Mesenchymal stem cell (in vitro differentiated cells and primary cell): ENCODE results near the gene RDM1.

Experiments
- DNase-seq: peaks from one replicate; pipeline ENCODE4 v3.0.0-alpha.2; 2013
- H2AFZ ChIP-seq: one replicate; pipeline ENCODE4 v1.6.1; 2013; ENCODE audit warnings: low read depth, mild to moderate bottlenecking, control low read depth, inconsistent platforms, low read length, moderate library complexity
- H2AK5ac ChIP-seq: 2 replicates; pipeline ENCODE4 v1.6.1; 2013; ENCODE audit warnings: low read length, moderate library complexity, mild to moderate bottlenecking, inconsistent platforms; ENCODE audit not compliant: severe bottlenecking
- H2BK120ac ChIP-seq: one replicate; pipeline ENCODE4 v1.6.1; 2013; ENCODE audit warnings: low read depth, mild to moderate bottlenecking, inconsistent platforms, low read length, moderate library complexity
- H2BK12ac ChIP-seq, 2 experiments: one replicate each; pipeline ENCODE4 v1.6.1; 2013; ENCODE audit warnings: inconsistent platforms in 2 of 2, low read length in 2 of 2, mild to moderate bottlenecking in 2 of 2, moderate library complexity in 2 of 2, control low read depth in 1 of 2
- H2BK15ac ChIP-seq: one replicate; pipeline ENCODE4 v1.6.1; 2013; ENCODE audit warnings: mild to moderate bottlenecking, low read depth, inconsistent platforms; ENCODE audit not compliant: poor library complexity, severe bottlenecking
- H2BK5ac ChIP-seq: 2 replicates; pipeline ENCODE4 v1.6.1; 2013; ENCODE audit warnings: low read depth, mild to moderate bottlenecking, low read length, control low read depth, inconsistent platforms; ENCODE audit not compliant: poor library complexity, severe bottlenecking
- H3K14ac ChIP-seq, 2 experiments: one replicate each; pipeline ENCODE4 v1.6.1; 2013; ENCODE audit warnings: inconsistent platforms in 2 of 2, low read length in 2 of 2, control low read depth in 1 of 2, mild to moderate bottlenecking in 1 of 2, moderate library complexity in 1 of 2
- H3K18ac ChIP-seq, 2 experiments: one replicate each; pipeline ENCODE4 v1.6.1; 2013; ENCODE audit warnings: inconsistent platforms in 2 of 2, low read length in 2 of 2, control low read depth in 1 of 2, low read depth in 1 of 2, mild to moderate bottlenecking in 1 of 2
- H3K23ac ChIP-seq, 2 experiments: one replicate each; pipeline ENCODE4 v1.6.1; 2013; ENCODE audit warnings: inconsistent platforms in 2 of 2, low read length in 2 of 2, mild to moderate bottlenecking in 2 of 2, moderate library complexity in 2 of 2, control low read depth in 1 of 2
- H3K27ac ChIP-seq: 2 replicates; pipeline ENCODE4 v1.5.1; 2013; ENCODE audit warnings: mild to moderate bottlenecking, moderate library complexity, low read length, control low read depth, inconsistent platforms; ENCODE audit not compliant: poor library complexity, severe bottlenecking
- H3K27me3 ChIP-seq, 2 experiments: 2 replicates each; pipeline versions ENCODE4 v1.6.1 to v1.7.0; 2013; ENCODE audit warnings: low read length in 2 of 2, mild to moderate bottlenecking in 2 of 2, moderate library complexity in 2 of 2, control low read depth in 1 of 2, inconsistent platforms in 1 of 2; ENCODE audit not compliant: control insufficient read depth in 1 of 2, insufficient read depth in 1 of 2
- H3K36me3 ChIP-seq, 2 experiments: 2 replicates each; pipeline versions ENCODE4 v1.6.1 to v1.7.0; 2013; ENCODE audit warnings: low read length in 2 of 2, control low read depth in 1 of 2, inconsistent platforms in 1 of 2, low read depth in 1 of 2, mild to moderate bottlenecking in 1 of 2; ENCODE audit not compliant: insufficient read depth in 2 of 2, control insufficient read depth in 1 of 2
- H3K4ac ChIP-seq, 2 experiments: one replicate each; pipeline ENCODE4 v1.6.1; 2013; ENCODE audit warnings: inconsistent platforms in 2 of 2, low read length in 2 of 2, mild to moderate bottlenecking in 2 of 2, moderate library complexity in 2 of 2, control low read depth in 1 of 2, low read depth in 1 of 2
- H3K4me1 ChIP-seq: 2 replicates; pipeline ENCODE4 v1.6.1; 2013; ENCODE audit warnings: low read depth, low read length, control low read depth; ENCODE audit not compliant: control insufficient read depth, insufficient read depth
- H3K4me2 ChIP-seq: 2 replicates; pipeline ENCODE4 v1.6.1; 2013; ENCODE audit warnings: low read length, mild to moderate bottlenecking, inconsistent platforms; ENCODE audit not compliant: poor library complexity, severe bottlenecking
- H3K4me3 ChIP-seq, 2 experiments: 2 replicates each; pipeline versions ENCODE4 v1.5.1 to v1.7.0; 2013; ENCODE audit warnings: low read length in 2 of 2, mild to moderate bottlenecking in 2 of 2, control low read depth in 1 of 2, low read depth in 1 of 2; ENCODE audit not compliant: insufficient read depth in 1 of 2
- H3K79me1 ChIP-seq: replicated peaks from 2 replicates; pipeline ENCODE4 v1.6.1; 2013; ENCODE audit warnings: mild to moderate bottlenecking, control low read depth, low read length, inconsistent platforms; ENCODE audit not compliant: poor library complexity, severe bottlenecking
- H3K9ac ChIP-seq: 2 replicates; pipeline ENCODE4 v1.7.0; 2013; ENCODE audit warnings: mild to moderate bottlenecking, low read length, moderate library complexity
- H3K9me3 ChIP-seq: 2 replicates; pipeline ENCODE4 v1.7.0; 2013; ENCODE audit warnings: mild to moderate bottlenecking, low read length; ENCODE audit not compliant: control insufficient read depth
- H4K8ac ChIP-seq: one replicate; pipeline ENCODE4 v1.6.1; 2013; ENCODE audit warnings: inconsistent platforms, mild to moderate bottlenecking, low read length, moderate library complexity
- H4K91ac ChIP-seq: one replicate; pipeline ENCODE4 v1.6.1; 2013; ENCODE audit warnings: mild to moderate bottlenecking, low read length, inconsistent platforms
- WGBS: methylation state at CpG from one replicate; pipeline ENCODE4 v1.1.7; 2013; ENCODE audit warnings: mixed read lengths; 5-methylcytosine and 5-hydroxymethylcytosine counted together

RDM1 gene

GRCh38 chr17:35927714-35928113, 2.9 kb downstream of the RDM1 start:
- Histone ChIP-seq H3K79me1 (no peaks in the 10 kb centered on the region), H3K14ac (no peak overlapping the region), H3K9me3 (no peaks in the 10 kb centered on the region), H3K9ac (no peak overlapping the region), H2BK5ac (no peak overlapping the region), H3K27me3 (no peaks in the 10 kb centered on the region), H4K8ac (no peak overlapping the region), H2BK15ac (no peak overlapping the region), H2AFZ (no peak overlapping the region), H3K4me2 (no peak overlapping the region), H3K27ac (no peak overlapping the region), H2BK12ac (no peak overlapping the region), H3K4me3 (no peak overlapping the region), H3K4me1 (peaks cover 4% of the 10 kb centered on the region), H3K23ac (no peak overlapping the region), H4K91ac (no peak overlapping the region), H2BK120ac (no peak overlapping the region), H2AK5ac (no peak overlapping the region), H3K36me3 (no peaks in the 10 kb centered on the region), H3K18ac (no peak overlapping the region), H3K4ac (no peak overlapping the region)
- DNase-seq: no peak

- H3K9me3 ChIP-seq: no peaks in the 10 kb centered on the region
- no peak overlapping the region for H3K14ac ChIP-seq
- no peak overlapping the region for H3K9ac ChIP-seq
- no peak overlapping the region for H4K8ac ChIP-seq
- no peaks in the 10 kb centered on the region for H3K4me1 ChIP-seq
- no peak overlapping the region for H3K18ac ChIP-seq
- no peak for DNase-seq
- H2BK15ac ChIP-seq: no peak overlapping the region
- no peak overlapping the region for H3K4me2 ChIP-seq
- no peak overlapping the region for H3K4ac ChIP-seq
- 91% methylated on average over 6 of the region's 6 CpGs for WGBS
- no peaks in the 10 kb centered on the region for H3K27me3 ChIP-seq
- no peak overlapping the region for H2BK5ac ChIP-seq
- no peak overlapping the region for H2BK12ac ChIP-seq
- H3K4me3 ChIP-seq: no peak overlapping the region
- H3K36me3 ChIP-seq: no peaks in the 10 kb centered on the region
- H2AFZ ChIP-seq: no peak overlapping the region
- H2BK120ac ChIP-seq: no peak overlapping the region
- no peak overlapping the region for H3K23ac ChIP-seq
- H4K91ac ChIP-seq: no peak overlapping the region
- H2AK5ac ChIP-seq: no peak overlapping the region
- no peaks in the 10 kb centered on the region for H3K79me1 ChIP-seq
- H3K27ac ChIP-seq: no peak overlapping the region
Measured at GRCh38 chr17:35923609-35924114, 6.9 kb downstream of the RDM1 start.

- H2AFZ ChIP-seq: no peak overlapping the region
- no peak overlapping the region for H4K91ac ChIP-seq
- no peak overlapping the region for H4K8ac ChIP-seq
- H3K27ac ChIP-seq: no peak overlapping the region
- no peak overlapping the region for H3K18ac ChIP-seq
- 100% methylated on average over 1 of the region's 1 CpG for WGBS
- no peak for DNase-seq
- H3K14ac ChIP-seq: no peak overlapping the region
- no peak overlapping the region for H2BK5ac ChIP-seq
- H3K4me1 ChIP-seq: no peaks in the 10 kb centered on the region
- no peak overlapping the region for H3K4me2 ChIP-seq
- no peak overlapping the region for H3K23ac ChIP-seq
- H3K4ac ChIP-seq: no peak overlapping the region
- H3K27me3 ChIP-seq: no peaks in the 10 kb centered on the region
- no peaks in the 10 kb centered on the region for H3K36me3 ChIP-seq
- no peaks in the 10 kb centered on the region for H3K9me3 ChIP-seq
- no peak overlapping the region for H3K4me3 ChIP-seq
- no peak overlapping the region for H3K9ac ChIP-seq
- H3K79me1 ChIP-seq: no peaks in the 10 kb centered on the region
- no peak overlapping the region for H2BK12ac ChIP-seq
- H2AK5ac ChIP-seq: no peak overlapping the region
- no peak overlapping the region for H2BK120ac ChIP-seq
- no peak overlapping the region for H2BK15ac ChIP-seq
Measured at GRCh38 chr17:35920229-35920628, 10.3 kb downstream of the RDM1 start.

- Histone ChIP-seq H2BK120ac (no peak overlapping the region), H2BK5ac (no peak overlapping the region), H3K18ac (no peak overlapping the region), H3K27me3 (peaks cover 0 to 5% of the 10 kb centered on the region in 2 experiments), H3K4me1 (no peaks in the 10 kb centered on the region), H3K23ac (no peak overlapping the region), H2BK15ac (no peak overlapping the region), H3K4me2 (no peak overlapping the region), H3K9ac (no peak overlapping the region), H3K36me3 (no peaks in the 10 kb centered on the region), H4K91ac (no peak overlapping the region), H4K8ac (no peak overlapping the region), H3K4me3 (no peak overlapping the region), H3K27ac (no peak overlapping the region), H3K4ac (no peak overlapping the region), H2AFZ (no peak overlapping the region), H3K9me3 (no peaks in the 10 kb centered on the region), H3K79me1 (no peaks in the 10 kb centered on the region), H2BK12ac (no peak overlapping the region), H3K14ac (no peak overlapping the region), H2AK5ac (no peak overlapping the region)
- WGBS: 100% methylated on average over 2 of the region's 3 CpGs
- DNase-seq: no peak
Measured at GRCh38 chr17:35918665-35919064, 11.9 kb downstream of the RDM1 start.
